ENCODE results near the gene TMEM127. TPM values are rescaled to one million over a fixed set of nuclear protein-coding genes. Genes with fewer than 3 reads are reported as not detected.

TMEM127 gene, protein sequence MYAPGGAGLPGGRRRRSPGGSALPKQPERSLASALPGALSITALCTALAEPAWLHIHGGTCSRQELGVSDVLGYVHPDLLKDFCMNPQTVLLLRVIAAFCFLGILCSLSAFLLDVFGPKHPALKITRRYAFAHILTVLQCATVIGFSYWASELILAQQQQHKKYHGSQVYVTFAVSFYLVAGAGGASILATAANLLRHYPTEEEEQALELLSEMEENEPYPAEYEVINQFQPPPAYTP
- 30.1 and 32.6 TPM in 2 replicates for total RNA-seq

GRCh38 chr2:96265840-96266679 lies at the start of gene TMEM127, which contains the start of gene CIAO1:
TSS of gene TMEM127 (minus strand) at chr2:96265997. CDS start at chr2:96265381, 616 bp downstream.
TSS of gene CIAO1 (plus strand) at chr2:96266225. CDS start at chr2:96266351, 126 bp downstream.

DNA sequence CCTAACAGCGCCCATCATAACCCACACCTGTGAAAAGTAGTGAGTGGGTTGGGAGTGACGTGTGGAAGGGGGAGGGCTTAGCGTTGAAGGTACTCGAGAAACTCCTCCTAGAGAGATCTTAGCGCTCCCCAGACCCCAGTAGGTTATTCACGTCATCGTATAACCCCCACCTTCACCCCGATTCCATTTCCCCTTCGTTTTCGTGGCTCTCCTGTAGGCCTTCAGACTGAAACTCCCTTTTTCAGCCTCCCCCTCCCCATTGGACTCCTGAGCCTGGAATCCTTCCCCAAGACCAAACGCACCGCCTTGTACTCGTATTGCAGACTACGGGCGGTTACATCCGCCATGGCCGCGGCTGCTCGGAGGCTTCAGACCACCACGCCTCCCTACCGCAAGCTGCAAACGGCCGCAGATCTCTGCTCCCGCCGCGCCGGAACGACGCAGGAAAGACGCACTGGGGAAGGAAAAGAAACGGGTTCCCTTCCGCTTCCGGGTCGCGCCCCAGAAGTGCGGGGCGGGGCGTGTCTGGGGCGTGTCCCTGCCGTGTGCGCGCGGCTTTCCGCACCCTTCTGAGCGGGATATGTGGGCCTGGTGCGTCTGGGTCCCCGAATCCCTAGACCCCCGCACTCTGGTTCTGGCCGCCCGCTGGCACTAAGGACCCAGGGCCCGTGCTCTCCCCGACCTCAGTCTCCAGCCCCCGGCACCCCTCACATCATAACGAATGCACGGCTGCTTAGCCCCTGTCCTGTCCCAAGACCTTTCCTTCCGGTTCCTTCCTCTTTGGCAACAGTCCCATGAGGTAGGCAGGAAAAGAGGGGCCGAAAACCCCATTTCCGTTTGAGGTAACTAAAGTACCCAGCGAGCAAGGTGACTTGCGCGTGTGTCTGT lies 39.5 kb upstream of the TMEM127 start, which contains the start of gene SNRNP200:
Gene SNRNP200, minus strand, starts transcription at position 456 of the 888 bp plus-strand sequence. Its CDS starts 109 bp downstream, at position 347.

DNA sequence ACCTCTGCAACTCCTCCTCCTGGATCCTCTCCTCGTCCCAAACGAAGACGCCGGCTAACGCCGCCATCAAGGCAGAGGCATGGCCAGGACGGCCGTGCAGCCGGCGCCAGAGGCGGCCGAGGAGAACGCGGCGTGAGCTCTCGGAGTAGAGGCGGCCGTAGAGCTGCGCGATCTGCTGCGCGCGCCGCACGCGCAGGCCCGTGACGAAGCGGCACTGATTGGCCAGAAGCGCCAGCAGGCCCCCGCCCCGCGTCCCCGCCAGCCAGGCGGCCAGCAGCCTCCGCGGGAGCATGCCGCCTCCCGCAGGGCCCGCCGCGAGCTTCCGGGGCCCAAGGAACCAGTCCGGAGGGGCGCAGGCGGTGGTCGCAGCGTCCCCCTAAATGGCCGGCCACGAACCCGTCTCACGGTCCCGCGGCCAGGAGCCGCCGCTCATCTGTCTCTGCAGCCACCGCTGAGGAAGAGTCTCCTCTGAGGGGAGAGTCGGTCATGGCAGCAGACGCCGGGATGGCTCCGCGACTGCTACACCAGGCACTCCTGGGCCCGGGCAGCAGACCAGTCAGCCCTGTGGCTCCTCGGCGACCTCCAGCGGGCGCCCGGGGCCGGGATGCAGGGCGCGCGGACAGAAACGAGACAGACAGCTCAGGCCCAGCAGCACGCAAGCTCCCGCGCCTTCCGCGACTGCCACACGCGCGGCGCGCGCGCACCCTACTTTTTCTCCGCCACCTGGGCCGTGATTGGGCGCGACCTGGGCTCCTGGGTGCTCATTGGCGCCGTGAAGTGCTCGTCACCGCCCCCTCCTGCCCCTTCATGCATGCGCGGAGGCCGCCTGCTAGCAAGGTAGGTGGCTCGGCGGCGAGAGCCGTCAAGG lies 57.4 kb downstream of the TMEM127 start, which contains the start of gene STARD7:
Gene STARD7, minus strand, starts transcription at position 685 of the 868 bp plus-strand sequence. Its CDS starts 393 bp downstream, at position 292.

Other genes starting within 250 kb of the TMEM127 start
- gene GPAT2, start 231.1 kb downstream of the TMEM127 start, total RNA-seq, result 1.3 and 3.7 TPM in 2 replicates
- under 0.01 TPM in 1 of 2 replicates, not detected in the other for gene ADRA2B, start 149.4 kb downstream of the TMEM127 start, total RNA-seq
- gene ASTL, start 127.5 kb downstream of the TMEM127 start, total RNA-seq, result not detected in 2 replicates
- gene DUSP2, start 120.6 kb downstream of the TMEM127 start, total RNA-seq, result 3.5 and 6.6 TPM in 2 replicates
- 63.6 and 74.2 TPM in 2 replicates for gene STARD7, start 57.2 kb downstream of the TMEM127 start, total RNA-seq
- gene CIAO1, start 228 bp upstream of the TMEM127 start, total RNA-seq, result 56.8 and 82.3 TPM in 2 replicates
- 46.4 and 49.2 TPM in 2 replicates for gene SNRNP200, start 39.5 kb upstream of the TMEM127 start, total RNA-seq
- gene ITPRIPL1, start 59.3 kb upstream of the TMEM127 start, total RNA-seq, result 0.34 and 0.35 TPM in 2 replicates
- 0.23 and 1.8 TPM in 2 replicates for gene NCAPH, start 69.8 kb upstream of the TMEM127 start, total RNA-seq
- not detected in 2 replicates for gene NEURL3, start 239.4 kb upstream of the TMEM127 start, total RNA-seq

Measured in pericardium fibroblast (primary cell).